T-helper 1 cell treated with Interleukin-12 subunit alpha and Interleukin-12 subunit beta and Interleukin-4 antibody, amounts not matched to agents 30 μg/mL and 1 μg/mL, for 36 hours (primary cell): ENCODE data around the gene RHOG.

Source experiments
- H3K27ac Mint-ChIP-seq: one replicate; pipeline ENCODE4 v1.8.0; 2021; ENCODE audit warnings: mild to moderate bottlenecking, mixed read lengths
- H3K27me3 Mint-ChIP-seq: one replicate; pipeline ENCODE4 v1.8.0; 2021; ENCODE audit warnings: low read depth, mixed read lengths
- H3K36me3 Mint-ChIP-seq: one replicate; pipeline ENCODE4 v1.8.0; 2021; ENCODE audit warnings: low read depth, mixed read lengths
- H3K4me1 Mint-ChIP-seq: one replicate; pipeline ENCODE4 v1.8.0; 2021; ENCODE audit warnings: low read depth, mixed read lengths
- H3K4me3 Mint-ChIP-seq: one replicate; pipeline ENCODE4 v1.8.0; 2021; ENCODE audit warnings: mild to moderate bottlenecking, moderate library complexity, mixed read lengths
- H3K9me3 Mint-ChIP-seq: one replicate; pipeline ENCODE4 v1.8.0; 2021; ENCODE audit warnings: mixed read lengths

Gene RHOG

DNA sequence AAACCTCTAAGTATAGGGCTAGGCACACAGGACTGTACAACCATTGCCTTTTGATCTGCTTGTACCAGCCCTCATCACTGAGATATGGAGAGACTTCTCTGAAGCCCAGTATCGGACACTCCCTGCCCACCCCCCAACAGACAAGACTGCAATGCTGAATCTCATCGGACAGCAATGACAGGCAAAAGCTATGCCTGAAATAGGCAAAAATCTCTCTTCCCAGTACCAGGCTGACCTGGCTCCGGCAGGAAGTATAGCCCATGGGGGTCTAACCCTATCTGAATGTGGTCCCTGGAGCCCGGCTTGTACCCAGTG lies 6.5 kb downstream of the RHOG start:
- H3K4me3 Mint-ChIP-seq: peak overlapping the region; percentile 81
- H3K9me3 Mint-ChIP-seq: no peaks in the 10 kb centered on the region
- H3K27me3 Mint-ChIP-seq: no peaks in the 10 kb centered on the region
- H3K4me1 Mint-ChIP-seq: peaks cover 75% of the 10 kb centered on the region
- peaks cover 54% of the 10 kb centered on the region for H3K36me3 Mint-ChIP-seq
- peak overlapping the region; percentile 80 for H3K27ac Mint-ChIP-seq

- Mint-ChIP-seq H3K4me1 (peaks cover 68% of the 10 kb centered on the region), H3K4me3 (no peak overlapping the region), H3K27ac (peak overlapping the region; percentile 41), H3K36me3 (peaks cover 47% of the 10 kb centered on the region), H3K9me3 (no peaks in the 10 kb centered on the region), H3K27me3 (no peaks in the 10 kb centered on the region)
These were observed 7.3 kb downstream of the RHOG start for GRCh38 chr11:3833449-3833848.

- H3K36me3 Mint-ChIP-seq: peaks cover 46% of the 10 kb centered on the region
- H3K27me3 Mint-ChIP-seq: no peaks in the 10 kb centered on the region
- no peaks in the 10 kb centered on the region for H3K9me3 Mint-ChIP-seq
- H3K4me3 Mint-ChIP-seq: no peak overlapping the region
- peaks cover 64% of the 10 kb centered on the region for H3K4me1 Mint-ChIP-seq
- H3K27ac Mint-ChIP-seq: peak overlapping the region; percentile 52
These were observed 7.9 kb downstream of the RHOG start for GRCh38 chr11:3832816-3833215.

DNA sequence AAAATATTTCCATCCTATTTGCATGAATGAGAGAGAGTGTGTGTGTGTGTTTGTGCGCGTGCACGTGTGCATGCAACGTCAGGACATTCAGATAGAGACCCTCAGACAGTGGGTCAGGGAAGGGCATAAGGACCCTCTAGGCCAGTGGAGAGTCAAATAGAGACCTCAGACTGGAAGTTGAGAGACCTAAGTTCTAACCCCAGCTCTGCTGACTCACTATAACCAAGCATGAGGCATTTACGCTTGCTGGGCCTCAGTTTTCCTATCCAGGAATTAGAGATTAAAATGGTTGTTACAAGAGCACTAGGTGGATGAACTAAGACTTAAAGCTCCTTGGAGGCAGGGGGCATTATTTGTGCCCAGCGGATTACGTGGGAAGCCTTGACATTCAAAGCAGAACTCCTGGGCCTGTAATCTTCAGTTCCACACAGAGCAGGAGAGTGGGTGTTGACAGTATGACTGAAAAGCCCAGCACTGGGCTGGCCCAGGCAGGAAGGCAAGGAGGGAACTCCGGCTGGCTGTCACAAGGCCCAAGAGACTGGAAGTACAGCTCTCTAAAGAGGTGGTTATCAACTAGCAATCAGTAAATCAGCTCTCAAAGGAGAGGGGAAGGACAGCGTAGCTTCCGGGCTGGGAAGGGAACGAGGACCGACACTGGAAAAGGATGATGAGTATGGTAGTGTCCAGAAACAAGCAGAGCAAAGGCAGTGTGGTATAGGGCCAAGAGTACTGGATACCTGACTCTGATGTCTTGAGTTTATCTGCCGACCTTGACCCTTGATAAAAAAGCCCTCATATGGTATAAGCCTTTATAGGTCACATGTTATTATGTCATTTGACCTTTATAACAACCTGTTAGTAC lies 9.2 kb downstream of the RHOG start:
- Mint-ChIP-seq H3K27me3 (no peaks in the 10 kb centered on the region), H3K27ac (peak overlapping the region; percentile 75), H3K36me3 (peaks cover 50% of the 10 kb centered on the region), H3K4me3 (peak overlapping the region; percentile 58), H3K4me1 (peaks cover 58% of the 10 kb centered on the region), H3K9me3 (no peaks in the 10 kb centered on the region)

DNA sequence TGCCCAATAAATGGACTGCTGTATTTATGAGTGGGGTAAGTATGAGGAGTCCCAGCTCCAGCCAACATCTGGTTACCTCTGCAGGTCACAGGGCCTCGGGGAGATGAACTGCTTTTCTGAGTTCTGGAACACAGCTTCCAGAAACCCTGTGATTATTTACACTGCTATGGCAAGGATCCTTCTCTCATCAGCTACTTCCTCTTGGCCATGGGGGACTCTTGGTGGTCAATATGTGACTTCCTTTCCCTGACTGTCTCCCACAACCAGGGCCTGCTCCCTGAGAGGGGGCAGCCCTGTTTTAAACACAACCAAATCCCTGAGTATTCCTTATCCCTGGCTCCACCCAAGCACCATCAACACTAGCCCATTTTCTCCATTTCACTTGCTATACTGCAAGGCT lies 10.0 kb downstream of the RHOG start:
- no peaks in the 10 kb centered on the region for H3K27me3 Mint-ChIP-seq
- peaks cover 66% of the 10 kb centered on the region for H3K4me1 Mint-ChIP-seq
- no peaks in the 10 kb centered on the region for H3K9me3 Mint-ChIP-seq
- H3K27ac Mint-ChIP-seq: peak overlapping the region; percentile 4
- no peak overlapping the region for H3K4me3 Mint-ChIP-seq
- H3K36me3 Mint-ChIP-seq: peaks cover 59% of the 10 kb centered on the region

DNA sequence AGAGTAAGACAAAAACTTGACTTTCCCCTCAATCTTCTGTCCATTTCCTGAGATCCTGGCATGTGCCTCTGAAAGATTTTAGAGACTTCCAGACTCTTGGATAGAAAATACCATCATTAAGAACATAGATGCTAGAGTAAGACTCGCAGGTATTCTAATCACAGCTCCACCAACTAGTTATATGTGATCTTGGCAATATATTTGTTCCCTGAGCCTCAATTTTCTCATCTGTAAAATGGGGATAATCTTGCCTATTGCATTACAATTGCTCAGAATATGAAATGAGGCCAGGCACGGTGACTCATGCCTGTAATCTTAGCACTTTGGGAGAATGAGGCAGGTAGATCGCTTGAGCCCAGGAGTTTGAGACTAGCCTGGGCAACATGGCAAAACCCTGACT lies 10.7 kb downstream of the RHOG start:
- peaks cover 62% of the 10 kb centered on the region for H3K4me1 Mint-ChIP-seq
- no peaks in the 10 kb centered on the region for H3K27me3 Mint-ChIP-seq
- H3K36me3 Mint-ChIP-seq: peaks cover 54% of the 10 kb centered on the region
- no peak overlapping the region for H3K4me3 Mint-ChIP-seq
- no peaks in the 10 kb centered on the region for H3K9me3 Mint-ChIP-seq
- no peak overlapping the region for H3K27ac Mint-ChIP-seq

GRCh38 chr11:3827434-3828186 lies 13.1 kb downstream of the RHOG start:
- no peaks in the 10 kb centered on the region for H3K9me3 Mint-ChIP-seq
- H3K4me1 Mint-ChIP-seq: peaks cover 50% of the 10 kb centered on the region
- peaks cover 51% of the 10 kb centered on the region for H3K36me3 Mint-ChIP-seq
- H3K27me3 Mint-ChIP-seq: no peaks in the 10 kb centered on the region
- no peak overlapping the region for H3K27ac Mint-ChIP-seq
- H3K4me3 Mint-ChIP-seq: no peak overlapping the region

DNA sequence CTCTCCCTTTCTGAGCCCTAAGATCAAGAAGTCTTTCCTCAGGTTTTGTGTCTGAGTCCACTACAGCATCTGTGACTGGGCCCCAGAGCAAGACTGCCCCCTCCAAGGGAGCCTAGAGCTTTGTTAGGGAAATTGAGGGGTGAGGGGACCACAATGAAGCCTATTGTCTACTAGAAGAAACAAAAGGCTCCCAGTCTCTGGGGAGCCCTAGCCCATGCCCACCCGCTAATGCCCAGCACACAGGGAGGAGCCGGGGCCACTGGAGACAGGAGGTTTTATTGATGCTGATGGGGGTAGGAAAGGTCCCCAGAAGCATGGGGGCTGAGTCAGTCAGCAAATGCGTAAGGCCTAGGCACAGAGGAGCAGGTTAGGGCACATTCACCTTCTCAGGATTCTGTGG lies 14.0 kb downstream of the RHOG start:
- peaks cover 48% of the 10 kb centered on the region for H3K36me3 Mint-ChIP-seq
- no peaks in the 10 kb centered on the region for H3K27me3 Mint-ChIP-seq
- peak overlapping the region; percentile 26 for H3K27ac Mint-ChIP-seq

GRCh38 chr11:3825473-3826154 lies 15.1 kb downstream of the RHOG start:
- Mint-ChIP-seq H3K36me3 (peaks cover 39% of the 10 kb centered on the region), H3K9me3 (no peaks in the 10 kb centered on the region), H3K27ac (peak overlapping the region; percentile 55), H3K4me3 (no peak overlapping the region), H3K27me3 (no peaks in the 10 kb centered on the region), H3K4me1 (peaks cover 30% of the 10 kb centered on the region)

More for the DNA sequence above, 14.0 kb downstream of the RHOG start:
- peaks cover 41% of the 10 kb centered on the region for H3K4me1 Mint-ChIP-seq
- no peaks in the 10 kb centered on the region for H3K9me3 Mint-ChIP-seq
- H3K4me3 Mint-ChIP-seq: no peak overlapping the region

DNA sequence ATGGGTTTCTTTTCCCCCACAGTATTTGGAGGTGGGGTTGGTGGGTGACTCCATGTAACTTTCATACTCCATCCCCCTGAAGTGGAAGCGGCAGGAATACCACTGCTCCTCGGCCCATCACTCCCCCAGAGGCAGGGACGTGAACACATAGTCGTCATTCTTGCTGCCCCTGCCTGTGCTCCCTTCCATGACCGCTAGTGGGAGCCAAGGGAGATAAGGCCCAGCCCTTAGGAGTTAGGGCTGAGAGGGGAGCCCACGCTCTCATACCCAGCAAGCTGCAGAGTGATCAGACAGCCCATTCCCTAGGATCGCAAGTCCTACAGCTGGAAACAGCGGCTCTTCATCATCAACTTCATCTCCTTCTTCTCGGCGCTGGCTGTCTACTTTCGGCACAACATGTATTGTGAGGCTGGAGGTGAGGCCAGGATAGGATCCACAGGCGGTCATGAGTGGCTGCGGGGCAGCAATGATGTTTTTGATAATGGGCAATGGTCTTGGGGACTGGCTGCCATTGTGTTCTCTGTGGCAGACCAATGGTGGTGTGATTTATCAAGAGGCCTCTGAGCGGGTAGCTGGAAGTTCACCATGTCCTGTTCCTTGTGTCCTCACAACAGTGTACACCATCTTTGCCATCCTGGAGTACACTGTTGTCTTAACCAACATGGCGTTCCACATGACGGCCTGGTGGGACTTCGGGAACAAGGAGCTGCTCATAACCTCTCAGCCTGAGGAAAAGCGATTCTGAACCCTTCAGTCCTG lies 15.9 kb downstream of the RHOG start:
- H3K27ac Mint-ChIP-seq: peak overlapping the region; percentile 45
- no peak overlapping the region for H3K4me3 Mint-ChIP-seq
- H3K36me3 Mint-ChIP-seq: peaks cover 34% of the 10 kb centered on the region

DNA sequence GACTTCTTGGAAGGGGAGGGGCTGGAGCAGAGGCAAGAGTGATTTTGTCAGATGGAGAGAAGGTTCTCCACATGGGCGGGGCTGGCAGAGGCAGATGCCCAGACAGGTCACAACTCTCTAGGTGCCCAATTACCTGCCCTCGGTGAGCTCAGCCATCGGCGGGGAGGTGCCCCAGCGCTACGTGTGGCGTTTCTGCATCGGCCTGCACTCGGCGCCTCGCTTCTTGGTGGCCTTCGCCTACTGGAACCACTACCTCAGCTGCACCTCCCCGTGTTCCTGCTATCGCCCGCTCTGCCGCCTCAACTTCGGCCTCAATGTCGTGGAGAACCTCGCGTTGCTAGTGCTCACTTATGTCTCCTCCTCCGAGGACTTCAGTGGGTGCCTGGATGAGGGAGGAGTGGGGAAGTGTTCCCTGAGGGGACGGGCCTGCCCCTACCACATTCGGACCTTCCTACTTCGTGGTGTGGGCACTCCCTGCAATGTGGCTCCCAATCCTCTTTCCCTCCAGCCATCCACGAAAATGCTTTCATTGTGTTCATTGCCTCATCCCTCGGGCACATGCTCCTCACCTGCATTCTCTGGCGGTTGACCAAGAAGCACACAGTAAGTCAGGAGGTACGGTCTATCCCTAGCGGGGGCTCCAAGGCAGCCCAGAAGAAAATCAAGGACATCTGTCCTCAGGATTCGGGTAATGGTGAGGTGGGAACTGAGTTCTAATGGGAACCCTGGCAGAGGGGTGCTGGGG lies 16.8 kb downstream of the RHOG start:
- Mint-ChIP-seq H3K4me3 (no peak overlapping the region), H3K4me1 (peaks cover 29% of the 10 kb centered on the region), H3K27ac (peak overlapping the region; percentile 45), H3K9me3 (no peaks in the 10 kb centered on the region), H3K36me3 (peaks cover 34% of the 10 kb centered on the region), H3K27me3 (no peaks in the 10 kb centered on the region)

More for the DNA sequence above, 15.9 kb downstream of the RHOG start:
- Mint-ChIP-seq H3K4me1 (peaks cover 29% of the 10 kb centered on the region), H3K27me3 (no peaks in the 10 kb centered on the region), H3K9me3 (no peaks in the 10 kb centered on the region)

DNA sequence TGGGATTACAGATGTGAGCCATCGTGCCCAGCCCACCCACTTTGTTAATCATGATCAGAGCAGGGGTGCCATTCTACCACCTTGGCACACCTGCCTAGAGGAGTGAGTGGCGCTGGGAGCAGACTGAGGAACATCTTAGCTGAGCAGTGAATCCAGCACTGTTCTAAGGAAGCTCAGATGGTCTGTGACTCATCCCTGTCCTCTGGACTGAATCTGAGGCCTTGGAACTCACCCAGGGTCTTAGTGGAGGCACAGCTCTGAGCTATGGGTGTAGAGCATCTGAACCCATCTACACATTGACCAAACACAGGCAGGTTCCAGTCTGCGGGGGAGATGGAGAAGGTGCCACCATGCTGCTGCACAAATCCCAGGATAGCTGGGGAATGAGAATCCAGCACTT lies 17.5 kb downstream of the RHOG start:
- Mint-ChIP-seq H3K4me3 (no peak overlapping the region), H3K36me3 (peaks cover 34% of the 10 kb centered on the region), H3K9me3 (no peaks in the 10 kb centered on the region), H3K27ac (peak overlapping the region; percentile 62), H3K27me3 (no peaks in the 10 kb centered on the region), H3K4me1 (peaks cover 29% of the 10 kb centered on the region)

DNA sequence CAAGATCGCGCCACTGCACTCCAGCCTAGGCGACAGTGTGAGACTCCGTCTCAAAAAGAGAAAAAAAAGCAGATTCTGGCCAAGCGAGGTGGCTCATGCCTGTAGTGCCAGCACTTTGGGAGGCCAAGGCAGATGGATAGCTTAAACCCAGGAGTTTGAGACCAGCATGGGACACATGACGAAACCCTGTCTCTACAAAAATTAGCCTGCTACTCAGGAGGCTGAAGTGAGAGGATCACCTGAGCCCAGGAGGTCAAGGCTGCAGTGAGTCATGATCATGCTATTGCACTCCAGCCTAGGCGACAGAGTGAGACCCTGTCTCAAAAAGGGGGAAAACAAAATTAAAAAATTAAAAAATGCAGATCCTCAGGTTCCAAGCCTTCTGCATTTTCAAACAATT lies 18.4 kb downstream of the RHOG start:
- H3K9me3 Mint-ChIP-seq: no peaks in the 10 kb centered on the region
- no peak overlapping the region for H3K4me3 Mint-ChIP-seq
- H3K36me3 Mint-ChIP-seq: peaks cover 27% of the 10 kb centered on the region
- peaks cover 26% of the 10 kb centered on the region for H3K4me1 Mint-ChIP-seq
- no peak overlapping the region for H3K27ac Mint-ChIP-seq
- H3K27me3 Mint-ChIP-seq: no peaks in the 10 kb centered on the region
